Pulmonary artery endothelial cell (primary cell): ENCODE measurements around the gene PDYN. TPM values are rescaled to one million over a fixed set of nuclear protein-coding genes. Genes with fewer than 3 reads are reported as not detected.
"Not testable (repeated sequence)": the region's sequence is repeated elsewhere in the genome, so short reads cannot be mapped to it uniquely, and the experiment has no call there.

Experiments
- DNase-seq: peaks from one replicate; pipeline ENCODE4 v3.0.0-alpha.2; 2011; ENCODE audit warnings: low read depth, low spot score
- total RNA-seq: library from RNA; depleted of rRNA; stranded (reverse); fragments of >200 nt; gene quantifications from 2 replicates; pipeline ENCODE4 v1.2.3, GENCODE V29; 2014

The PDYN gene
- total RNA-seq = not detected in 2 replicates

DNA sequence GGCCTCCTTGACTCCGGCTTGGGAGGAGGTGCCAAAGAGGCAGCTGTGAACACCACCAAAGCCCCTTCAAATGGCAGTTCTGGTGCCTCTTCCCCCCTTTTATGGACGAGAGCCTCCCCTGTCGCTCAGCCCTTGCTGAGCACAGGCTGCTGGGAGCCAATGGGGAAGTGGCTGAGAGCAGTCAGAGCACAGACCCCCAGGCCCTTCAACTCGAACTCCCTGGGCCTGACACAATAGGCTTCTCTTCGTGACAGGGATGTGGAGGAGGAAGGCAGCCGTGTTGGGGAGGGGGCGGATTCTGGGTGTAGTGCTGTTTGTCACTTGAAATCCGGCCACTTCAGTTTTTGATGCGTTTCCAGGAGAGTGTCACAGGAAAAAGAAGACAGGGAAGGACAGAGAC, at the start of gene PDYN:
PDYN (minus strand) TSS at position 73 of the 400 bp plus-strand sequence. CDS start 10,974 bp downstream, outside the sequence.
- no peak for DNase-seq

DNA sequence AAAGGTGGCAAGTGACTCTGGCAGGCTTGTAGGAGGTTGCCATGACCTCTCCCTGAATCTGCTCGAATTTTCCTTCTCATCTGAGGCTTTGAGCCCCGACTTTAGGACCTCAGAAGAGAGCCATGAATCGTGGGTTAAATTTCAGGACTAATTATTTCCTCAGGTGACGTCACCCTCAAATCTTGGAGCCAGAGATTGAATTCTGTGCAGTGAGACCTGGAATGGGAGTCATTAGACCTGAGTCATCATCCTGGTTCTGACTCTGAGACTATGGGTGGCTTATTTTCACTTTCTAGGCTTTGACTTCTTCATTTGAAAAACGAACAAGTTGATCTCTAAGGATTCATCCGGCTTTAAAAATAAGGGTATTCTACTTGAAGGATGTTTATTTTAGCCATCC, 48.5 kb upstream of the PDYN start:
- no peak for DNase-seq

GRCh38 chr20:2038161-2038560, 44.3 kb upstream of the PDYN start:
- no peak for DNase-seq

DNA sequence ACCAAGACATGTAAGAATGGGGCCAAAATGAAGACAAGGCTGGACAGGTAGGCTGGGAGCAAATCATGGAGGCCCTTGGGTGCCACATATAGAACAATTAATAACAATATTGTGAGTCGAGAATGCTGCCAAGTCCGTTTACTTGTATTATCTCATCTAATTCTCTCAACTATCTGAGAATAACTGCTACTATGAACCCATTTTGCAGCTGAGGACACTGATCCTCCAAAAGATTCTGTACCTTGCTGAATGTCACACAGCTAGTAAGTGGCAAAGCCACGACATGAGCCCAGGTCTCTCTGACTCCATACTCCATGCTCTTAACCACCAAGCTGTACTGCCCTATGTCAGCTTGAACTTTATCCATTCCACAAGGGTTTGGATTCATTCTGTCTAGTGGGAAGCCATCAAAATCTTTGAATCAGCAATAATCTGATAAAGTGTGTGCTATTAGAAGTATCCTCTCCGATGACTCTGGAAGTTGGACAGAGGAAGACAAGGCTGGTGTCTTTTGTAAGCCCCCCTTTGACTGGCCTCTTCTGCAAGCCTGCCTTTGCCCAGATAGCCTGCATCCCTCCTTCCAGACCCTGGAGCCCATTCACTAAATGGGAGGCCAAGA, 43.5 kb upstream of the PDYN start:
- DNase-seq = no peak

DNA sequence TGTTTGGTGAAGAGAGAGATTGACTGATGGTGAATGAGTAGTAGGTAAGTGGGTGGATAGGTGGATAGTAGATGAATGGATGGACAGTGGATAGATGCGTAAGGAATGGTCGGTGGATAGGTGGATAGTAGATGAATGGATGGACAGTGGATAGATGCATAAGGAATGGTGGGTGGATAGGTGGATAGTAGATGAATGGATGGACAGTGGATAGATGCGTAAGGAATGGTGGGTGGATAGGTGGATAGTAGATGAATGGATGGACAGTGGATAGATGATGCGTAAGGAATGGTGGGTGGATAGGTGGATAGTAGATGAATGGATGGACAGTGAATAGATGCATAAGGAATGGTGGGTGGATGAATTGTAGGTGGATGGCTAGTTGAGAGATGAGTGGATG, 42.5 kb upstream of the PDYN start:
- not testable (repeated sequence) for DNase-seq

DNA sequence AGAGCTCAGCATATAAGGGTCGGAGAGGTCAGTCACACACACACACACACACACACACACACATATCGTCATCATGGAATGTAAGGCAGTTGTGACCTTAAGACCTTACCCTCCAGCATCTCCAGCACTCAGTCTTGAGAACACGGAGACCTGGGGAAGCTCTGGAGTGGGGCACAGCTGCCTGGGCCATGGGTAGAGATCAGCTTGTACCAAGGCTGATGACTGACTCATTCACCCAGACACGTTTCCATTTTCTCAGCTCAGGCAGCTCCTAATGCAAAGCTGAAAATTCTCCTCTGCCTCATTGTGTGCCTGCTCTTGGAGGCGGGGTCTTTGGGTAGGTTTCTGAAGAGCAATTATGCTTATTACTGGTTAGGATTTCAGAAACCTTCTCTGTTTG, 38.3 kb upstream of the PDYN start:
- no peak for DNase-seq

DNA sequence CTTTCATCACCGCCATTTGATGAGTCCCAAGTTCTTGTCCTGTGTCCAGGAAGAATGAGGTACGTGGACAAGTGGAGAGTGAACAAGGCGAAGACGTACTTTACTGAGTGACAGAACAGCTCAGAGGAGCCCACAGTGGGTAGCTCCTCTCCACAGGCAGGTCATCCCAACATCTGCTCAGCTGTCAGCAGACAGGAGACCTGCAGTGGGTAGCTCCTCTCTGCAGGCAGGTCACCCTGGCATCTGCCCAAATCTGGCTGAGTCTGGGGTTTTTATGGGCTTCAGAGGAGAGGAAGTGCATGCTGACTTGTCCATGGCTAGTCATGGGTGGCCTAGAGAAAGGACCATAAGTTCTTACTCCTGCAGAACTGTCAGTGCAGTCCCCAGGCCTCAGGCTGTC, 32.7 kb upstream of the PDYN start:
- no peak for DNase-seq

- no peak for DNase-seq
Measured at GRCh38 chr20:2026004-2026403, 32.1 kb upstream of the PDYN start.

DNA sequence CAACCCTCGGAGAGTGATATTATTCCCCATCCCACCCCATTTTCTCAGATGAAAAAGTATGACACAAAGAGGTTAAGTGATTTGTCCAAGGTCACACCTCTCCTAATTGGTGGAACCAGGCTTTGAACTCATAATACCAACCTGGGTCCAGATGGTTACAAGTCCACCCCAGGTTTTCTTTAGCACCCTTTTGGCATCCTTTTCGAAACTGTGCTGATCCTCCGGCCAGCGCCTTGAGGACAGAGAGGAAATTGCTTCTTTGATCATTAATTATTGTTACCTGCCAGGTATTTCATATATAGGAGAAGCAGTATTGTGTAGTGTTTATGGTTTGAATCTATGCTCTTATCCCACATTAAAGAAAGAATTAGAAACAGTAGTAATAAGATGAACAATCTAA, 29.3 kb upstream of the PDYN start:
- DNase-seq = no peak

- no peak for DNase-seq
Measured at GRCh38 chr20:2022163-2022562, 28.3 kb upstream of the PDYN start.

DNA sequence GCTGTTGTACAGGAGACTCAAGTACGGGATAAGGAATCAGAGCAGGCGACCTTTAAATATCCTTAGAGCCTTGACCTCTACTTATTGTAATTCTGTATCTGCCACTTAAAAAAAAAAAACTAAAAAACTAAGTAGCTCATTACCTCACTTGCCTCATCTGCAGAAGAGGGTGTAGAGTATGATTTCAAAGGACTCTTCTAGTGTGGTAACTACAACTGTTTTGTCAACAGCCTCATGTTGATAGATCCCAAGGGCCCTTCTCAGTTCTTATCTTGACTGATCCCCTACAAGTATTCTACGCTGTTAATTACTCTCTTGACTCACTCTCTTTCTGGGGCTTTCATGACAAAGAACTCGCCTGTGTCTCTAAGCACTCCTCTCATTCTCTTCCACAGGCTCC, 16.7 kb upstream of the PDYN start:
- no peak for DNase-seq

- no peak for DNase-seq
Measured at GRCh38 chr20:2006452-2007361, 12.8 kb upstream of the PDYN start.

GRCh38 chr20:2005831-2006426, 12.1 kb upstream of the PDYN start:
- peak; percentile 5 for DNase-seq

GRCh38 chr20:2005359-2005758, 11.5 kb upstream of the PDYN start:
- no peak for DNase-seq

- no peak for DNase-seq
Measured at GRCh38 chr20:2004171-2004570, 10.3 kb upstream of the PDYN start.

DNA sequence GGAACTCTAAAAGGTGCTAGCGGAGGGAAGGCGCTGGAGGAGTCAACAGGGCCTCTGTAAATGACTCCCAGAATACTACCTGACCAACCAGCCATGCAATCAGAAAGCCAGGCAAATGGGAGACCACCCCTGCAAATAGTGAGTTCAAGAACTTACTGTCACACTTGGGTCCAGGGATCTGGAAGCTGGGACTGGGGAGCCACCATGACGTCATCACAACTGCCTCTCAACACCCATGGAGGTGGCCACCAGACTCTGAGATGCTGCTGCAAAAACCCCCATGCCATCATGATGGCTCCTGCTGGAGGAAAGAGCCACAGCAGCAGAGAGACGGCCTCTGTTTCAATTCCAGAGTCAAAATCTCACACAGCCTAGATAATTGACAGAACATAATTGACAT, 8.5 kb upstream of the PDYN start:
- no peak for DNase-seq

GRCh38 chr20:2001119-2001518, 7.3 kb upstream of the PDYN start:
- DNase-seq = no peak

GRCh38 chr20:2000285-2000684, 6.4 kb upstream of the PDYN start:
- no peak for DNase-seq

- DNase-seq = no peak
Measured at GRCh38 chr20:1998715-1999114, 4.9 kb upstream of the PDYN start.

DNA sequence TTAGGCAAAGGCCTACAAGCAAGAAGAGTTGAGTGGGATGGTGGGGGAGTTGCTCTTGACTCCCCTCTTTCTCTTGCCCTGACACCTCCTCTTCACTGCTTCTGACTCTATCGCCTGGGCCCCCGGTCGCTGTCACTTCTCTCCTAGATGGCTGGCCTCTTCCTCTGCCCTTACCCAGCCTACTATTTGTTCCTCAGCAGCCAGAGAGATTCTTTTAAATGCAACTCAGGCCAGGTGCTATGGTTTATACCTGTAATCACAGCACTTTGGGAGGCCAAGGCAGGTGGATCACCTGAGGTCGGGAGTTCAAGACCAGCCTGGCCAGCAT, 4.3 kb upstream of the PDYN start:
- no peak for DNase-seq

DNA sequence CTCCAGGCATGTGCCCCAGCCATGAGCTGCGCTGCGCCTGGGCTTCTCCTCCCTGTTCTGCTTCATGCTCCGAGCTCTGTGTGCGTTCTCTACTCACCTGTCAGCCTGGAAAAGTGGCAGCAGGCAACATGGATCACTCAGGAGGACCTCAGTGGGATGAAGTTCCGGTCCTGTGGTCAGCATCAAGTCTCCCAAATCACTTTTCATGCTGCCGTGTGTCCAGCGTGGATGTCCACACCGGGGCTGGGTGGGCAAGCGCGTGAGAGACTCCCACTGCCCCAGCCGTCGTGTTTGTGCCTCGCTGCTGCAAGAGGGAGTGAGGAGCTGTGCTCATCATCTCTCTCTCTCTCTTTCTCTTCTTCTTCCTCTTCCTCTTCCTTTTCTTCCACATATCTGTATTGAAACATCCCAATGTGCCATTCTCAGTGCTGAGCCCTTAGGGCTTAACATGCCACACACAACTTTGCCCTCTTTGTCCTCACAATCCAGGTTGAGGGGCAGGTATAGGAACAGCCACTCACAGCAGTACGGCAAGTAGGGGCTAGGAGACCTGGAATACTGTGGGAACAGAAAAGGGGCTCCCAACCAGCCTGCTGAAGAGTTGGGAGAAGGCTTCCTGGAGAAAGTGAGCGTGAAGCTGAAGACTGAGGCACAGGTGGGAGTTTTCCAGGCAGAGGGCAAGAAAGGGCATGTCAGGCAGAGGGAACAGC, 3.8 kb upstream of the PDYN start:
- no peak for DNase-seq
